HG03558 (cell line): Measurements from ENCODE around the gene CREB5.
"Not testable (repeated sequence)": the region's sequence is repeated elsewhere in the genome, so short reads cannot be mapped to it uniquely, and the experiment has no call there.

Source experiments
- ATAC-seq: cut with Tn5 transposase; IDR thresholded peaks from one replicate; pipeline ENCODE4 v1.9.1; 2021; ENCODE audit warnings: moderate number of reproducible peaks; ENCODE audit not compliant: unreplicated experiment; ENCODE audit errors: extremely low read depth

Gene CREB5

GRCh38 chr7:28785041-28785995, 373.0 kb downstream of the CREB5 start:
- no peak for ATAC-seq

- ATAC-seq = not testable (repeated sequence)
These were observed 373.8 kb downstream of the CREB5 start for GRCh38 chr7:28786156-28786555.

GRCh38 chr7:28787106-28787505, 374.8 kb downstream of the CREB5 start:
- ATAC-seq = no peak

GRCh38 chr7:28790467-28790866, 378.1 kb downstream of the CREB5 start:
- ATAC-seq = no peak

GRCh38 chr7:28792858-28793257, 380.5 kb downstream of the CREB5 start:
- no peak for ATAC-seq

GRCh38 chr7:28793381-28794085, 381.2 kb downstream of the CREB5 start:
- ATAC-seq = no peak

GRCh38 chr7:28798274-28798673, 386.0 kb downstream of the CREB5 start:
- no peak for ATAC-seq

GRCh38 chr7:28799619-28800018, 387.3 kb downstream of the CREB5 start:
- ATAC-seq = no peak

- no peak for ATAC-seq
These were observed 387.8 kb downstream of the CREB5 start for GRCh38 chr7:28800150-28800549.

- ATAC-seq = no peak
These were observed 390.1 kb downstream of the CREB5 start for GRCh38 chr7:28802450-28802849.

- ATAC-seq = no peak
These were observed 391.8 kb downstream of the CREB5 start for GRCh38 chr7:28804157-28804556.

- ATAC-seq = no peak
These were observed 392.7 kb downstream of the CREB5 start for GRCh38 chr7:28804990-28805389.

GRCh38 chr7:28806841-28807240, 394.5 kb downstream of the CREB5 start:
- no peak for ATAC-seq

GRCh38 chr7:28807396-28807994, 395.2 kb downstream of the CREB5 start:
- no peak for ATAC-seq

GRCh38 chr7:28808796-28809533, 396.6 kb downstream of the CREB5 start:
- no peak for ATAC-seq

- no peak for ATAC-seq
These were observed 398.7 kb downstream of the CREB5 start for GRCh38 chr7:28811008-28811407.

- ATAC-seq = no peak
These were observed 399.5 kb downstream of the CREB5 start for GRCh38 chr7:28811701-28812430.

GRCh38 chr7:28812616-28813015, 400.3 kb downstream of the CREB5 start:
- ATAC-seq = no peak

- no peak for ATAC-seq
These were observed 401.1 kb downstream of the CREB5 start for GRCh38 chr7:28813243-28813962.
